ENCODE measurements around the gene MBP.

Gene MBP

DNA sequence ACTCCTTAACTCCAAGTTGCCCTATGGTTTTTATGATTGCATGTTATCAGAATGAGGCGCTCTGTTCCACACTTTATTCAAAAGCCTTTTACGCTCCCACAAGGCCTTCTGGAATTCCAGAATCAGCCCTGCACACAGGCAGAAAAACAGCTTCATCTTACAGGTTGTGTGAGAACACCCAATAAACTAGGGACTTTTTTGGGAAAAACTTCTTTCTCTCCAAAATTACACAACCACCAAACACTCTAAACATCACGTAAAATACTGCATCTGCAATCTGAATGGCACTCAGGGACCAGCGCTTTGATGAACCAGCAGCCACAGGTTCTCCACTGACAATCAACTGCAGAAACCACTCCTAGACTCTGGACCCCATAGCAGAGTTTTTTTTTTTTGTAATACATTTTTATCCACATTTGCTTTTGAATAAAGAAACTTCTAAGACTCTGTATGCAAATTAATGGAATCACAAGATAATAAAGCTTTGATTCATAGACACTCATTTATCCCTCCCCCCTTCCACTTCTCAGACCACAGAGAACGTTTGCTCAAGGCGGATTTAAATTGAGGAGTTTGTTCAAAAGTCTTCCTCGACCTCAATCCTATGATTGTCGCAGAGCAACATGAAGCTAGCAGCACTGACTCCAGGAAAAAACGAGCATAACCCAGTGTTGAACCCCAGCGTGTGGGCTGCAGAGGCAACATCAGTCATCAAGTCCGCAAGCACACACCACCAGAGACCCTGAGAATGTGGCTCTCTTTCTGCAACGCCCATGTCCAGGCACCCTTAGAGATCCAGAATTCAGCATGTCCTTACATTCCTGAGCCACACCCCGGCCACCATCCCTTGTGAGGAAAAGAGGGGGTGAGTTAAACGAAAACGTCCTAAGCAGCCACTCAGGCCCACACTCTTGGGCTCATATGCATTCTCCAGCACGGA, 116.5 kb downstream of the MBP start:
- ATAC-seq = no peak

DNA sequence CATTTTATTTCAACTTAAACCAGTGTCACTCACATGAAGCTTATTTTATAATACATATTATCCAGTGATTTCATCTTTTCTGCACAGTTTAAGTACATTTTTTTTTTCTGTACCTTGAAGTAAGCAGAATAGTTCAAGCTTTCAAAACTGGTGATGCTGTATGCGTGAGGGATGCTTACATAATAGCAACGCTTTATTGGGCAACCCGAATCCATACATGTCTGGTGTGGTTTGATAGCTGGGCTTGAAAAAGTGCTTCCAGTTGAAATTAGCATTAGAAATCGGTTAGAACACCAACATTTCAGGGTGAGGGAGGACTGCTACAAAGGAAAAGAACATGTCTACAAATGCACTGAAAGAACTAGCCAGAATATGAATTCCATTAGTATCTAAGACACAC, 117.4 kb downstream of the MBP start:
- TF ChIP-seq PPARA (CRISPR knock-in tag; IDR thresholded peaks at IDR 0.05; ENCODE audit: borderline replicate concordance) (no peak), BACH2 (CRISPR knock-in tag; IDR thresholded peaks at IDR 0.05; ENCODE audit: borderline replicate concordance) (no peak), ISL1 (CRISPR knock-in tag; IDR thresholded peaks at IDR 0.05) (no peak), ZNF8 (CRISPR knock-in tag; IDR thresholded peaks at IDR 0.05) (no peak), ZC3H10 (CRISPR knock-in tag; IDR thresholded peaks at IDR 0.05) (no peak)
- TF ChIP-seq, protein P1, sequence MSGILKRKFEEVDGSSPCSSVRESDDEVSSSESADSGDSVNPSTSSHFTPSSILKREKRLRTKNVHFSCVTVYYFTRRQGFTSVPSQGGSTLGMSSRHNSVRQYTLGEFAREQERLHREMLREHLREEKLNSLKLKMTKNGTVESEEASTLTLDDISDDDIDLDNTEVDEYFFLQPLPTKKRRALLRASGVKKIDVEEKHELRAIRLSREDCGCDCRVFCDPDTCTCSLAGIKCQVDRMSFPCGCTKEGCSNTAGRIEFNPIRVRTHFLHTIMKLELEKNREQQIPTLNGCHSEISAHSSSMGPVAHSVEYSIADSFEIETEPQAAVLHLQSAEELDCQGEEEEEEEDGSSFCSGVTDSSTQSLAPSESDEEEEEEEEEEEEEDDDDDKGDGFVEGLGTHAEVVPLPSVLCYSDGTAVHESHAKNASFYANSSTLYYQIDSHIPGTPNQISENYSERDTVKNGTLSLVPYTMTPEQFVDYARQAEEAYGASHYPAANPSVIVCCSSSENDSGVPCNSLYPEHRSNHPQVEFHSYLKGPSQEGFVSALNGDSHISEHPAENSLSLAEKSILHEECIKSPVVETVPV (CRISPR knock-in tag; IDR thresholded peaks at IDR 0.05) = no peak
- TF ChIP-seq, protein P2, sequence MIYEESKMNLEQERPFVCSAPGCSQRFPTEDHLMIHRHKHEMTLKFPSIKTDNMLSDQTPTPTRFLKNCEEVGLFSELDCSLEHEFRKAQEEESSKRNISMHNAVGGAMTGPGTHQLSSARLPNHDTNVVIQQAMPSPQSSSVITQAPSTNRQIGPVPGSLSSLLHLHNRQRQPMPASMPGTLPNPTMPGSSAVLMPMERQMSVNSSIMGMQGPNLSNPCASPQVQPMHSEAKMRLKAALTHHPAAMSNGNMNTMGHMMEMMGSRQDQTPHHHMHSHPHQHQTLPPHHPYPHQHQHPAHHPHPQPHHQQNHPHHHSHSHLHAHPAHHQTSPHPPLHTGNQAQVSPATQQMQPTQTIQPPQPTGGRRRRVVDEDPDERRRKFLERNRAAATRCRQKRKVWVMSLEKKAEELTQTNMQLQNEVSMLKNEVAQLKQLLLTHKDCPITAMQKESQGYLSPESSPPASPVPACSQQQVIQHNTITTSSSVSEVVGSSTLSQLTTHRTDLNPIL (CRISPR knock-in tag; IDR thresholded peaks at IDR 0.05; ENCODE audit: low read depth) = no peak
- ATAC-seq = no peak

More for the DNA sequence above, 116.5 kb downstream of the MBP start:
- TF ChIP-seq ZFP30 (CRISPR knock-in tag; IDR thresholded peaks at IDR 0.05) (no peak), GLIS3 (CRISPR knock-in tag; IDR thresholded peaks at IDR 0.05) (no peak), ARNTL (CRISPR knock-in tag; IDR thresholded peaks at IDR 0.05; ENCODE audit: borderline replicate concordance, low read depth) (no peak), ZNF8 (CRISPR knock-in tag; IDR thresholded peaks at IDR 0.05) (no peak), TCF4 (CRISPR knock-in tag; IDR thresholded peaks at IDR 0.05; ENCODE audit: borderline replicate concordance) (no peak), ZC3H10 (CRISPR knock-in tag; IDR thresholded peaks at IDR 0.05) (no peak), PPARA (CRISPR knock-in tag; IDR thresholded peaks at IDR 0.05; ENCODE audit: borderline replicate concordance) (no peak), ZNF70 (CRISPR knock-in tag; IDR thresholded peaks at IDR 0.05) (no peak), BACH2 (CRISPR knock-in tag; IDR thresholded peaks at IDR 0.05; ENCODE audit: borderline replicate concordance) (no peak), TOX (CRISPR knock-in tag; IDR thresholded peaks at IDR 0.05; ENCODE audit: borderline replicate concordance) (no peak), RARB (CRISPR knock-in tag; IDR thresholded peaks at IDR 0.05) (no peak), ZFP3 (CRISPR knock-in tag; IDR thresholded peaks at IDR 0.05) (no peak), SNAI2 (CRISPR knock-in tag; IDR thresholded peaks at IDR 0.05) (no peak), ZNF565 (CRISPR knock-in tag; conservative IDR thresholded peaks at IDR 0.05; ENCODE audit: low read depth) (no peak), OSR1 (CRISPR knock-in tag; IDR thresholded peaks at IDR 0.05) (no peak)
- TF ChIP-seq, protein P1 (CRISPR knock-in tag; IDR thresholded peaks at IDR 0.05) = no peak
- TF ChIP-seq, protein P3, sequence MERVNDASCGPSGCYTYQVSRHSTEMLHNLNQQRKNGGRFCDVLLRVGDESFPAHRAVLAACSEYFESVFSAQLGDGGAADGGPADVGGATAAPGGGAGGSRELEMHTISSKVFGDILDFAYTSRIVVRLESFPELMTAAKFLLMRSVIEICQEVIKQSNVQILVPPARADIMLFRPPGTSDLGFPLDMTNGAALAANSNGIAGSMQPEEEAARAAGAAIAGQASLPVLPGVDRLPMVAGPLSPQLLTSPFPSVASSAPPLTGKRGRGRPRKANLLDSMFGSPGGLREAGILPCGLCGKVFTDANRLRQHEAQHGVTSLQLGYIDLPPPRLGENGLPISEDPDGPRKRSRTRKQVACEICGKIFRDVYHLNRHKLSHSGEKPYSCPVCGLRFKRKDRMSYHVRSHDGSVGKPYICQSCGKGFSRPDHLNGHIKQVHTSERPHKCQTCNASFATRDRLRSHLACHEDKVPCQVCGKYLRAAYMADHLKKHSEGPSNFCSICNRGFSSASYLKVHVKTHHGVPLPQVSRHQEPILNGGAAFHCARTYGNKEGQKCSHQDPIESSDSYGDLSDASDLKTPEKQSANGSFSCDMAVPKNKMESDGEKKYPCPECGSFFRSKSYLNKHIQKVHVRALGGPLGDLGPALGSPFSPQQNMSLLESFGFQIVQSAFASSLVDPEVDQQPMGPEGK (CRISPR knock-in tag; IDR thresholded peaks at IDR 0.05; ENCODE audit: borderline replicate concordance) = no peak
- TF ChIP-seq, protein P4, sequence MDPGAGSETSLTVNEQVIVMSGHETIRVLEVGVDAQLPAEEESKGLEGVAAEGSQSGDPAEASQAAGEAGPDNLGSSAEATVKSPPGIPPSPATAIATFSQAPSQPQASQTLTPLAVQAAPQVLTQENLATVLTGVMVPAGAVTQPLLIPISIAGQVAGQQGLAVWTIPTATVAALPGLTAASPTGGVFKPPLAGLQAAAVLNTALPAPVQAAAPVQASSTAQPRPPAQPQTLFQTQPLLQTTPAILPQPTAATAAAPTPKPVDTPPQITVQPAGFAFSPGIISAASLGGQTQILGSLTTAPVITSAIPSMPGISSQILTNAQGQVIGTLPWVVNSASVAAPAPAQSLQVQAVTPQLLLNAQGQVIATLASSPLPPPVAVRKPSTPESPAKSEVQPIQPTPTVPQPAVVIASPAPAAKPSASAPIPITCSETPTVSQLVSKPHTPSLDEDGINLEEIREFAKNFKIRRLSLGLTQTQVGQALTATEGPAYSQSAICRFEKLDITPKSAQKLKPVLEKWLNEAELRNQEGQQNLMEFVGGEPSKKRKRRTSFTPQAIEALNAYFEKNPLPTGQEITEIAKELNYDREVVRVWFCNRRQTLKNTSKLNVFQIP (CRISPR knock-in tag; IDR thresholded peaks at IDR 0.05; ENCODE audit: borderline replicate concordance, low read depth) = no peak
- TF ChIP-seq, protein P2 (CRISPR knock-in tag; IDR thresholded peaks at IDR 0.05; ENCODE audit: low read depth) = no peak

Data from SK-N-SH treated with all-trans-retinoic acid at 6 μM for 48 hours (cell line).